Cardiac muscle cell (in vitro differentiated cells and primary cell): ENCODE data around the gene ALK. TPM values are rescaled to one million over a fixed set of nuclear protein-coding genes. Genes with fewer than 3 reads are reported as not detected.

Source experiments
- DNase-seq, 2 donors: peaks; one replicate each; pipeline versions ENCODE4 v3.0.0 to v3.0.0-alpha.2; 2010 to 2017; ENCODE audit warnings: low read depth in 1 of 2, low spot score in 1 of 2
- H3K27ac ChIP-seq: fragments of 200-600 bp; sonication (generic); 2 replicates; pipeline ENCODE4 v1.5.1; 2016
- H3K27me3 ChIP-seq: fragments of 200-600 bp; sonication (generic); 2 replicates; pipeline ENCODE4 v1.6.0; 2016; ENCODE audit warnings: control low read depth
- H3K36me3 ChIP-seq: fragments of 200-600 bp; sonication (generic); 2 replicates; pipeline ENCODE4 v1.5.1; 2016; ENCODE audit warnings: control low read depth
- H3K4me1 ChIP-seq: fragments of 200-600 bp; sonication (generic); 2 replicates; pipeline ENCODE4 v1.8.1; 2017; ENCODE audit warnings: low read depth, mild to moderate bottlenecking, mixed run types
- H3K4me3 ChIP-seq: fragments of 200-600 bp; sonication (generic); 2 replicates; pipeline ENCODE4 v1.5.1; 2016; ENCODE audit warnings: mild to moderate bottlenecking
- H3K9me3 ChIP-seq: fragments of 200-600 bp; sonication (generic); 2 replicates; pipeline ENCODE4 v1.5.1; 2017; ENCODE audit warnings: low read depth, mild to moderate bottlenecking, control low read depth
- CTCF ChIP-seq: IDR thresholded peaks from 2 replicates; pipeline ENCODE4 v1.5.1; 2012; ENCODE audit warnings: low read depth, mild to moderate bottlenecking, low read length
- polyA plus RNA-seq: library from polyadenylated mRNA; unstranded; fragments of >200 nt; fragmentation: Nextera tagmentation; extraction: Ambion mirVana; gene quantifications from 2 replicates; pipeline ENCODE4 v1.2.1, GENCODE V29; 2016
- total RNA-seq: library from RNA; depleted of rRNA; stranded (reverse); fragments of >200 nt; gene quantifications from 2 replicates; pipeline ENCODE4 v1.2.3, GENCODE V29; 2016

The ALK gene
- total and polyA plus RNA-seq, 2 experiments from 2014 or later = 1.8 to 4.3 TPM

GRCh38 chr2:29620890-29621289 lies 300.5 kb downstream of the ALK start:
- Histone ChIP-seq H3K27ac (no peak overlapping the region), H3K9me3 (no peaks in the 10 kb centered on the region), H3K27me3 (no peaks in the 10 kb centered on the region), H3K36me3 (no peaks in the 10 kb centered on the region), H3K4me3 (no peak overlapping the region), H3K4me1 (peaks cover 7% of the 10 kb centered on the region)
- no peak for TF ChIP-seq CTCF
- no peak for DNase-seq

GRCh38 chr2:29619689-29620088 lies 301.7 kb downstream of the ALK start:
- no peaks in the 10 kb centered on the region for H3K9me3 ChIP-seq
- TF ChIP-seq CTCF = no peak
- peaks cover 13% of the 10 kb centered on the region for H3K4me1 ChIP-seq
- H3K36me3 ChIP-seq = no peaks in the 10 kb centered on the region
- no peaks in the 10 kb centered on the region for H3K27me3 ChIP-seq
- DNase-seq = no peak
- H3K4me3 ChIP-seq = no peak overlapping the region
- H3K27ac ChIP-seq = no peak overlapping the region

- Histone ChIP-seq H3K9me3 (no peaks in the 10 kb centered on the region), H3K4me3 (no peak overlapping the region), H3K27me3 (no peaks in the 10 kb centered on the region), H3K36me3 (no peaks in the 10 kb centered on the region), H3K4me1 (peaks cover 17% of the 10 kb centered on the region), H3K27ac (no peak overlapping the region)
- no peak for DNase-seq
- TF ChIP-seq CTCF = no peak
These were observed 303.4 kb downstream of the ALK start for GRCh38 chr2:29618024-29618423.

DNA sequence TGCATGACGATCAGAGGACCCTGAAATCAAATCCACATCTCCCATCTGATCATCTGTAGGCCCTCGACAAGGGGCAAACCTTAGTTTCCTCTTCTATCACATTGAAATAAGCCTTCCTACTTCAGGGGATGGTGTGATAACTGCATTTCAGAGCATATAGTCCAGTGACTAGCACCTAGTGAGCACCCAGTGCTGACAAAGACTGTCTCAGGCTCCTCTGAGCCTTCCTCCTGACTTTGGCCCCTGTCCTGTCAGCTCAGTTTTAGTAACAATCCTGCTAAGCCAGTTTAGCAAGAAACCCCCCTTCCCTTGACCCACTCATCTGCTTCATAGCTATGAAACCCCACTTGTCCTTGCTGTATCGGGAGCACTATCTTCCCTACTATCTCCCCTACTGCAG lies 304.0 kb downstream of the ALK start:
- H3K4me1 ChIP-seq = peaks cover 17% of the 10 kb centered on the region
- H3K27me3 ChIP-seq = no peaks in the 10 kb centered on the region
- H3K9me3 ChIP-seq = no peaks in the 10 kb centered on the region
- no peak for DNase-seq
- H3K4me3 ChIP-seq = no peak overlapping the region
- no peak for TF ChIP-seq CTCF
- no peak overlapping the region for H3K27ac ChIP-seq
- no peaks in the 10 kb centered on the region for H3K36me3 ChIP-seq

DNA sequence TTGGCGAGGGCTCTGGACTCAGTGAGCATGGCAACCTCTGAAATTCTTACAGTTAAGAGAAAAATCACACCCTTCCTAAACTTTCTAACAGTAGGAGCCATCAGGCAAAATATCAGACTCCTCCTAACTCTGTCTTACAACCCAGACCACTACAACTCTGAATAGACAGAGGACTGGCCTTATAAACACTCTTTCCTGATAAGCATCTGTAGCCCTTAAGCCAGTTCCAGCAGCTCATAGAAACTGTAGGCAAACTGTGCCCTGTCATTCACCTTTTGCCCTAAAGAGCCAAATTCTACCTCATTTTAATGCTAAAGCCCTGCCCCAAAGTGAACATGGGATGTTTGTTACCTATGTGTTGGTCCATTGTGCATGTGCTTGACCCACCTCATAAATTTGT lies 304.8 kb downstream of the ALK start:
- no peak for DNase-seq
- no peaks in the 10 kb centered on the region for H3K9me3 ChIP-seq
- no peak overlapping the region for H3K4me3 ChIP-seq
- TF ChIP-seq CTCF = no peak
- no peaks in the 10 kb centered on the region for H3K27me3 ChIP-seq
- no peaks in the 10 kb centered on the region for H3K36me3 ChIP-seq
- H3K4me1 ChIP-seq = peaks cover 17% of the 10 kb centered on the region
- H3K27ac ChIP-seq = no peak overlapping the region

- Histone ChIP-seq H3K36me3 (no peaks in the 10 kb centered on the region), H3K27me3 (no peaks in the 10 kb centered on the region), H3K4me1 (peaks cover 17% of the 10 kb centered on the region), H3K4me3 (no peak overlapping the region), H3K9me3 (no peaks in the 10 kb centered on the region), H3K27ac (no peak overlapping the region)
- DNase-seq = no peak
- no peak for TF ChIP-seq CTCF
These were observed 305.5 kb downstream of the ALK start for GRCh38 chr2:29615841-29616240.
